Spleen (tissue), 7 donors: Measurements from ENCODE around the gene COIL.

Source experiments
- CTCF ChIP-seq, 11 experiments: fragments of 200-600 bp in 7 of 11; fragments of 450-650 bp in 4 of 11; sonication (generic) in 4 of 11; IDR thresholded peaks in 8 of 11; conservative IDR thresholded peaks in 3 of 11; 1 replicate in 7 of 11; 2 replicates in 4 of 11; pipeline versions ENCODE4 v1.4.0 to v1.8.0; 2016 to 2021; ENCODE audit warnings: antibody characterized with exemption in 11 of 11, inconsistent platforms in 4 of 11, mild to moderate bottlenecking in 1 of 11
- POLR2A ChIP-seq, 3 donors: fragments of 450-650 bp; IDR thresholded peaks; one replicate each; pipeline ENCODE4 v1.5.1; 2017; ENCODE audit warnings: antibody characterized with exemption in 3 of 3, mild to moderate bottlenecking in 1 of 3
- POLR2AphosphoS5 ChIP-seq, 3 donors: sonication (generic); formaldehyde crosslinking; IDR thresholded peaks; one replicate each; pipeline ENCODE4 v1.5.1; 2017; ENCODE audit warnings: antibody characterized with exemption in 3 of 3
- donor health status: DM: no; HTN: no; CAD: no; lungs with moderate emphysema.
- donor health status: DM: no; HTN: no; CAD: no.
- donor health status: DM: no; HTN: no; CAD: no.

GRCh38 chr17:56970974-56971373 lies 10.1 kb upstream of the COIL start:
- no peak for TF ChIP-seq POLR2A (IDR thresholded peaks at IDR 0.05)
- no peak for TF ChIP-seq POLR2AphosphoS5 (IDR thresholded peaks at IDR 0.05)
- no peak for TF ChIP-seq CTCF (IDR thresholded peaks at IDR 0.05 in 8 of 11, conservative IDR thresholded peaks at IDR 0.05 in 3 of 11)
